Measurements from ENCODE around the gene PCGF2.

PCGF2 gene

DNA sequence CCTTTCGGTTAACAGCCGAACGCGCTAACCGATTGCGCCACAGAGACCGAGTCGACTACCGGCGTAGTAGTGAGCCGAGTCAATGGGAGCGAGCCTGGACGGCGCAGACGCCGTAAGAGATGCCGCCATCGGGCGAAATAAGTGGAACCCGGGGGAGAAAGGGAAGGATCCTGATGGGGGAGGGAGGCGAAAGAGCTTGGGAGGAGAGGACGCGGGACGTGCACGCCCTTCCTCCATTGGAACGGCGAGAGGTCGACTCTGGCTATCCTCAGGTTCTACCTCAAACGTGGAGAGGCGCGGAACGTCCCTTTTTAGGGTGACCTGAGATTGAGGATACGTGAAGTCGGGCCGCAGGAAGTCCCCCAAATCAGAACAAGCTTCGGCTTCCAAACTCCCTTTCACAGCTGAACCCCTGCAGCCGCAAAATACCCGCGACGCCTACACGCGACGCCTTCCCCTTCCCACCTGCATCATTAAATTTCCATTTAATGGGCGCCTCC lies 3.7 kb upstream of the PCGF2 start:
- in situ Hi-C loops (cut with MboI; ENCODE audit: low sequenced_read_pairs) = loop anchor here (10.0 kb wide), 1 partner anchor 63 kb away; no protein-coding TSS in a partner anchor

DNA sequence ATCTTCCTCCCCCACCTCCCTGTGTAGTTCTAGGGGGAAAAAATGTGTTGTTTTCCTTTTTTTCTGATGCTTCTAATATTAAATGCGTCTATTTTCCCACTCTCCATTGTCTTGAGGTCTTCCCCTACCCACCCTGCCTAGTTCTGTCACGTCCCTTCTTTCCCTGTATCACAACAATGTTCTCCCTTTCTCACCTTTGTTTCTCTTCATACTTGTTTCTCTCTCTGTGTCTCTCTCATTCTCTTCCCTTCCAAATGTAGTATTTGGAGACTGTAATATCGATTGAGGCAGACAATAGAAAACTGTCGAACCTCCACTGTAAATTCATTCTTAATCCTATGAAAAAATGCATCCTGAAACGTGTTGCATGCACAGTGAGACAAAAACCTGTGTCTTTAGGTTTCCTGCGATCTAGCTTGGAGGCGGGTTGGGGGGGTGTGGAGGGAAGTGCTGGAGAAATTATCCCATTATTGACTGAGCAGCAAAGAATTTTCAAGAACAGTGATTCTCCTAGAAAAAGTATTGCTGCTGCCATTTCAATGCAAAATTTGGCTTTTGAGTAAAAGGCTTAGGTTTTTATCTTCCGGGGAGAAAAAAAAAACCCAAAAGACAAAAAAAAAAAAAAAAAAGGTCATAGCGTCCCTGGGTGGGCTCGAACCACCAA lies 3.1 kb upstream of the PCGF2 start:
- in situ Hi-C loops (cut with MboI; ENCODE audit: low sequenced_read_pairs) = loop anchor here (10.0 kb wide), 1 partner anchor 64 kb away; no protein-coding TSS in a partner anchor

DNA sequence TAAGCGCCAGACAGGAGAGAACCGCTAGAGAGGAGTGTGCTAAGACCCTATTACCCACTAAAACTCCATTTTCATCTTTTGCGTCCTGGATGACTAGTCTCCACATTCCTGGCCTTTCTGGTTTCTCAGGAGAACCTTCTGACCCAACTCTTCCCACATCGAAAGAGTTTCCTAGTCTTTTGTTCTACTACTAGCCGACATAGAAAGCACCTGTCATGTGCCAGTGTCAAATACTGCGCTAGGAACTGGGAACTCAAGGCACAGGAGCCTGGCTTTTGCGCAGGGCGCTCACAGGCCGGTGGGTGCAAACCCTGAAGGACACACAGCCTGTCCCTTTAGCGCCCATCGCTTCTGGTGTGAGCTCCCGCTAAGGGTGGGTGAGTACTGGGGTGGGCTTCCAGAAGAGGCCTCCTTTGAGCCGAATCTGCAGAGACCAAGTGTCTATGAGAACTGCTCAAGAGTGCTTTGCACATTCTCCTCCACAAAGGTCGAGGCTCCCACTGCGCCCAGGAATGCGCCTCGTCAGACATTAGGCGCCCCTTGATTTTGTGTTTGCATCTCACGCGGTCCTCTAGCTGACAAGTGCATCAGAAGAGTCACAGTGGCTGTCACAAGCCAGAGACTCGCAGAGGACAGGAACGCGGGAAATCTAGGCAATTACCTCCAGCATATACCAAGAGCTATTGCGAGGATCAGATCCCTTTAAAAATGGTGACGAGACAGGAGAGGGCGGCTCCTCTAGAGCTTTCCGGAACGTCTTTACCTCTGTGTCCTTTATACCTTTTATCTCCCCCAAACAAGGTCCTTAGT lies 2.4 kb upstream of the PCGF2 start:
- in situ Hi-C loops (cut with MboI; ENCODE audit: low sequenced_read_pairs) = loop anchor here (10.0 kb wide), 1 partner anchor 64 kb away; no protein-coding TSS in a partner anchor

DNA sequence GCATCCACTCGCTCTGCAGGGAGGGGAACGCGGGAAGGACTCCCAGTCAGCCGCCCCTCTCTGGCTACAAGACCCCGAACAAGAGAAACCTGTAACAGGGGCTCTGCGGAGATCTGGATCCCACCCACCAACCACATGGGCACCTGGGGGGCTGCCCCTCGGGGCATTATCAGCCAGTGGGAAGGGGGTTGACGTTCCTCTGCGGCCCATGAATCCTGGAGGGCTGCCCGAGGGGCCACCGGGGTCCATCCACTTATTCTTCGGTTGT lies 1.8 kb upstream of the PCGF2 start:
- in situ Hi-C loops (cut with MboI; ENCODE audit: low sequenced_read_pairs) = loop anchor here (10.0 kb wide), 1 partner anchor 65 kb away; no protein-coding TSS in a partner anchor

DNA sequence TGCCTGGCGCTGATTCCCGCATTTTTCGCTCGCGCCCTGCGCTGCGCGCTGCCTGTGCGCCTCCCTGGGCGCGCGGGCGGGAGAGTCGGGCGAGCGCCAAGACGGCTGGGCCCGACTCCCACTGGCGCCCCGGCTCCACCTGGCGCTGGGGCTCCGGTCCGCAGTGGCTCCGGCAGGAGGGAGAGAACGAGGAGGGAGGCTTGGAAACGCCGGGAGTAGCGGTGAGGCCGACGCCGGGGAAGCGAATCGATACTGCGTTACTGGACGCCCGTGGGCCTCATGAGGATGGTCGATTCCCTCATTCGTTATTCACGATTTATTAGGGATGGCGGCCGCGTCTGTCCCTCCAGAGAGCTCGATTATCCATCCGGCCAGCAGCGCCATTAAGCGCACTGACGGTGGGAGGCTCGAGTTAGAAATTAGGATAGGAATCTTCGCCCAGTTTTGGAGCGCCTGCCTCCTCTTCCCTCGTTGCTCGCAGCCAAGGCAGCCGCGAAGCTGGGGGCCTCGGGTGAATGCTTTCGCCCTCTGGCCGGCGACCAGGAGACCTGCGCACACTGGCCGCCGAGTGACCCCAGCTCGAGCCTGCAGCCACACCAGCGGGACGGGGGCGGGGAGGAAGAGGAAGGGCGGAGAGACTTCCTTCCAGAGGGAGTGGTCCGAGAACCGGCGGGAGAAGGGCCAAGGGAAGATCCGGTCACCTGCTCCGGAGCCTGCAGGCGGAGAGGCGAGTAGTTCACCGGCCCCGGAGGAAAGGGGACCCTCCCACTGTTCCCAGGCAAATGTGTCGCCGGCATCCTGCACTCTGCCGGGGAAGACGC lies 1.3 kb upstream of the PCGF2 start:
- in situ Hi-C loops (cut with MboI; ENCODE audit: low sequenced_read_pairs) = loop anchor here (10.0 kb wide), 1 partner anchor 65 kb away; no protein-coding TSS in a partner anchor

DNA sequence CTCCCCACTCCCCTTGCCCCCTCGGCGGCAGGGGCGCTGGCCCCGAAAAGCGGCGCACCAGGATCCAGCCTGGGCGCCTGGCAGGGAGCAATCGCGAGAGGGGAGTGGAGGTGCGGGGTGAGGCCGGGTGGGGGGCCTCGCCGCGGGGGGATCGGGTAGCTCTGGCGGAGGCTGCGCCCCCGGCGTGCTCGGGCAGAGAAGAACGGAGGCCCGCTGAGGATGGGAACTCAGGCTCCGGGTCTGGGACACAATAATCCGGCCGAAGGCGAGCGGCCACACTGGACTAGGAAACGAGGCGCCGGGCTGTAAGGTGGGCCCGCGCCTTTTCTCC lies 721 bp upstream of the PCGF2 start:
- in situ Hi-C loops (cut with MboI; ENCODE audit: low sequenced_read_pairs) = no loop called here

DNA sequence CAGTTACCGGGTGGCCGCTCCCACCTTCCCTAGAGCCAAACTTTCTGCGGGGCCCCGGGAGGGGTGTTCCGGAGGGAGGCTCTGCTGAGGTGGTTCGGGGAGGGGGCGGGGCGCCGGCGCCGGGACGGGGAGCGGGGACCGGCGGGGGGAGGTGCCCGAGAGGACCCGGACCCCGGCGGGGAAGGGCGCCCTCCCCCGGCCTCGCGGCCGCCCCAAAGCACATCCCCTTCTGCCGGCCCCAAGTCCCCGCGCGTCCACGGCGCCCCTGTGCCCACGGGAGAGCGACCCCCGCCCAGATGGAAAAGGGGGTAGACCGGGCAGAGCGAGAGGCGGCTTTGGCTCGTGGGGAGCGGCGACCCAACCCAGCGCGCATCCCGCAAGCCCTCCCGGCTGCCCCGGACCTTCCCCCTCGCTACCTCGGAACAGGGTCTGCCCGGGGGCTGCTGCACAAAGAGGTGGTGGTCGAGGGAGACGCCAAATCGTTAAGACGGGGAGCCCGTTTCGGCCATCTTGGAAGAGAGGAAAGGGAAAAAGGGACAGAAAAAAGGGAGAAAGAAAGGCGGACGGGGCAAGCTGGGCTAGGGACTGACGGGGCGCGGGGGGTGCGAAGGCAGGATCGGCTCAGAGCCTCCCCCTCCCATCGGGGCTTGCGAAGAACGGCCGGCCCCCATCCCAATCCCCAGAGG lies 530 bp downstream of the PCGF2 start:
- in situ Hi-C loops (cut with MboI; ENCODE audit: low sequenced_read_pairs) = no loop called here

DNA sequence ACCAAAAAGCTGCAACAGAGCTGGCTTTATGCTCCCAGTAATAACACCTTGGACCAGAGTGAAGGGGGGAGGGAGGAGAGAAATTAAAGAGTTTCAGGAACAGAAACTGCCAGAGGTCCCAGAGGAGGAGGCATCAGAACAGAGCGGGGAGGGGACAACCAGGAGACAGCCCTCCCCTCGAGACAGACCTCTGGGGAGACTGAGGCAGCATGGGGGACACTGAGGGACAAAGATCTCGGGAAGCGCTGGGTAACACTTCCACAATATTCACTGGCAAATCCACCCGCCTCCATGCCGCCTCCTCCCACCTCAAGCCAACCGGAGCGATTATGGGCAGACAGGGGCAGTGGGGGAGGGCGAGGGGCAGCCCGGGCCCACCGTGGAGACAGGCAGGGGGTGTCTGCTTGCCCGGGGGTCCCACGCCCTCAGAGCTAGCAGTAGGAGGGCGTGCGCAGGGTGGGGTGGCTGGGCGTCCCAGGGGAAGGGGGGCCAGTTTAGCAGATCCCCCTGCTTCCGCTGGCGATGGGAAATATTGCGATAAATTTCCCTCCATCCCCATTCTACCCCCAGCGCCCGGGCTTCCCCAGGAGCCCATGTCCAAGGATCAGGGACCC lies 1.2 kb downstream of the PCGF2 start:
- in situ Hi-C loops (cut with MboI; ENCODE audit: low sequenced_read_pairs) = no loop called here

DNA sequence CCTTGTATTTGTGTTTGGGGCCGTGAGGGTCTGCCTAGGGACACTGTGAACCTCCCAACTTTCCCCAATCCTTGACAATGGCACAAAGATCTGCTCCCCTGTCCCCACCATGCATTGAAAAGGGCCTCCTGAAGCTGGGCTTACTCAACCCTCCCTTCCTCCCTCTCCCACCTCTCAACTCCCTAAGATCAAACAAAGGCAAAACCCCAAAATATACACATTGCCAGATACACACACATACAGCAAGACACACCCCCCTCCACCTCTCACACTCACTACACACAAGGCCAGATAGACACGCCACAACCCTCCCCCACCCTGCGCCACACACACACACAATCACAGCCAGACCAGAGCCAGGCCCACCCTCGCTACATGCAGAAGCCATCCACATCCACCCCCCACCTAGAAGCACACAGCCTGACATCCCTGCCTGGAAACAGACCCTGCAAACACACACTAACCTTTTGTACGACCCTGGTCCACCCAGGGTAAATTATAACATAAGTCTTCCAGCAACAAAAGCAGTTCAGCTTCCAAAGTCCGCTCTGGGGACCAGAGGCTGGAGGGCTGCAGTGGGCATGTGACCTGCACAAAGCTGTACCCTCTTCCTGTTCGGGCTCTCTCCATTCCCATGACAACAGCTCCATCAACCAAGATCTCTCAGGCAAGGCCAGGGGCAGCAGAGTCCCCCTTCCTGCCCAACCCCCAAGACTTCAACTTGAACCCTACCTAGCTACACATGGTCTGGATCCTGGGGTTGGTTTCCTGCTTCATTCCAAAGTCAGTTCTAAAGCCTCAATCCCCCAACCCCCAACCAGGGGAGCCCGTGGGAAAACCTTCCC lies 1.9 kb downstream of the PCGF2 start:
- in situ Hi-C loops (cut with MboI; ENCODE audit: low sequenced_read_pairs) = no loop called here

DNA sequence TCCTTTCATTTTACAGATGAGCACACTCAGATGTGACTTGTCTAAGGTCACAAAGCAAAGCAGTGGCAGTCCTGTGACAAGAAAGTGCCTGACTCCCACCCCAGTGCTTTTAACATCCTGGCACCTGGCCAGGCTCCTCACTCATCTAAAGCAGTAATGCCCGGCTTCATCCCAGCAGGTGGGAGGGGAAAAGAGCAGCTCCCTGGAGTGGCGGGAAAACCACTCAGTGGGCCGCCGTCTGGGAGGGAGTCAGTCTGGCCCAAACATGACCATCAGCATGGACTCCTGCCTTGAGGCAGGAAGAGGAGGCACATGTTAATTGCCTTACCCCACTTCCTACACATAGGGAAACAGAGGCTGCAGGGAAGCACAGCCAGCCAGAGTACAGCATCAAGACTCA lies 2.6 kb downstream of the PCGF2 start:
- in situ Hi-C loops (cut with MboI; ENCODE audit: low sequenced_read_pairs) = no loop called here

DNA sequence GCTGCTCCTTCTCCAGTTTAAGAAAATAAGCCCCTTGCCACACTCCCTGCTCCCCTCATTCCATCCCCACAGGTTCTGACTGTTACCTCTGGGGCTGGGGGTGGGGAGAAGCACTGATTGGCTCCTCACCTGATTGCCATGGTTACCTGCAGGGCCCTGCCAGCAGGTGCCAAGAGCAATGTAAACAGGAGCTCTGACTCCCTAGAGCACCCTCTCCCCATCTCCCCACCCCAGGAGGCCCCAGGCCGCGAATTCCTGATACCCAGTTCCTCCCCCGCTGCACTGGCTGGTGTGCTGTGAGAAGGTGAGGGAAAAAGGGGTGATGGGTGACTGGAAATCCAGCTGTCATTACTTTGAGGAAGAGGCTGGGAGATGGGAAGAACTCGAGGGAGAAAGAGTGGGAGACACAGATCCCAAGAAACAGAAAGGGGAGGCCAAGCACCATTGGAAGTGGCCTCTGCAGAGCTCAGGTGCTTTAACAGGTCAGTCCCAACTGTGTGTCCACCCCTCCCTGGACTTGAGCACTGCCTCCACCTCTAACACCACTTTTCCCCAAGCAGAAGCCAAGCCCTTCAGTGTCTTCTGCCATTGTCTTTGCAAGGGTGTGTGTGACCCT lies 4.5 kb downstream of the PCGF2 start:
- in situ Hi-C loops (cut with MboI; ENCODE audit: low sequenced_read_pairs) = no loop called here

DNA sequence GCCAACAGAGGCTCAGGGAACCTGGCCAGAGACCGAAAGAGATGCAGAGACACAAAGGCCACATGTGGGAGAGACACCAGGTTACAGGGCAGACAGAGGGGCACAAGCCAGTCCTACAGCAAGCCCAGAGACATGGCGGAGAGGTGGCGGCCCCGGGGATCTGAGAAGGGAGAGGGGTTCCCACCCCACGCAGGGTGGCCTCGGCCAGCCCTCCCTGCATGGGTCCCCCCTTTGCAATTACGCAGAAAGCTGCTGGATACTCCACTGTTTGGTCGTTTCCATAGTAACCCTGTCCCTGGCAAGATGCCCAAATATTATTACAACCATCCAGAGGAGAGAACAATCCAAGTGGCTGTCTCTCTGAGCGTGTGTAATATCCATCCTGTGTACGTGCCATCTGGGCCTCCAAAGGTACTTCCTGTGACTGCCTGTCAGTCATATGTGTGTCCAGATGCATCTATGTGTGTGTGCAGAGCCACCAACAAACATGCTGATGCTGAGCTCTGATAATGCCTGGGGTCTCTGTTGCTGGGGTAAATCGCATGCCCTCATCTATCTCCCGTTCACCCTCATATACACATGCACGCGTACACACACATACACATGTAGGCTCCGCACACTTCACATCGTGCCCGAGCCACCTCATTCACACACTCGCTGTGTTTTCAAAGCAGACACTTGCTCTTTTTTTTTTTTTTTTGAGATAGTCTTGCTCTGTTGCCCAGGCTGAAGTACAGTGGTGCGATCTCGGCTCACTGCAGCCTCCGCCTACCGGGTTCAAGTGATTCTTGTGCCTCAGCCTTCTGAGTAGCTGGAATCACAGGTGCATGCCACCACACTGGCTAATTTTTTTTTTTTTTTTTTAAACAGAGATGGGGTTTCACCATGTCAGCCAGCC lies 5.5 kb downstream of the PCGF2 start:
- in situ Hi-C loops (cut with MboI; ENCODE audit: low sequenced_read_pairs) = no loop called here

DNA sequence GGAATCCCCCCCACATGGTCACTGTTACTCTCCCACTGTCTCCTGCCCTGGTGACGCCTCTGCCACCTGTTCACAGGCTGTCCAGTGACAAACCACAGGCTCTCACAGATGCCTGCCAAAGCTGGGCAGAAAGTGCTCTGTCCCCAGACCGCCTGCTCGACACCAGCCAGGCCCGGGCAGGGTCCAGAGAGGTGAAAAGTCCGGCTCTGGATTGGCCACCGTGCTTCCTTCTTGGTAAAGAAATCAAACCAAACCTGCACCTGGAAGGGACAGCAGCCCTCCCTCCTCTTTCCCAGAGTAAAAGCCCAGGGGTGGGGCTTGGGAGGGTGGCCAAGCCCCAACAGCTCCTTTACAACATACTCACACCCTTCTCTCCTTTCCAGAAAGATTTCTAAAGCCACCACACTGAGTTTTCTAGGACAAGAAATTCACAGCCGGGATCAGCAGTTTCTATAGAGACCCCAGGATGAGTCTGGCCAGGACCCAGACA lies 6.2 kb downstream of the PCGF2 start:
- in situ Hi-C loops (cut with MboI; ENCODE audit: low sequenced_read_pairs) = no loop called here

DNA sequence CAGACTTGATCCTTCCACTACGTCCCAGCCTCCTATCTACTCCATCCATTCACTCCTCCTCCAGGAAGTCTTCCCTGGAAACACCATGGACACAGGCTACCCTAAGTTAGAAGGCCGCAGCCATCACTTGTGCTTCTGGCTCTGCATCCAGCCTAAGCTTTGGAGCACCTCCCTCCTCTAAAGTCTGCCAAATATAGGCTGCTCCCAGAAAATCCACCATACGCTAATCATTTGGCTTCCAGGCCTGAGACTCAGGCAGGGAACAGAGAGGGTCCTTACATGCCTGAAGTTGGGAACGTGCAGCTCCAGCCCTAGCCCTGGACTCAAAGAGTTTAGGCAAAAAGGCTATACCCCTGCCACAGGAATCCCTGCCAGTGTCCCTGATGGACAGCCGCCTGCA lies 6.7 kb downstream of the PCGF2 start:
- in situ Hi-C loops (cut with MboI; ENCODE audit: low sequenced_read_pairs) = no loop called here

DNA sequence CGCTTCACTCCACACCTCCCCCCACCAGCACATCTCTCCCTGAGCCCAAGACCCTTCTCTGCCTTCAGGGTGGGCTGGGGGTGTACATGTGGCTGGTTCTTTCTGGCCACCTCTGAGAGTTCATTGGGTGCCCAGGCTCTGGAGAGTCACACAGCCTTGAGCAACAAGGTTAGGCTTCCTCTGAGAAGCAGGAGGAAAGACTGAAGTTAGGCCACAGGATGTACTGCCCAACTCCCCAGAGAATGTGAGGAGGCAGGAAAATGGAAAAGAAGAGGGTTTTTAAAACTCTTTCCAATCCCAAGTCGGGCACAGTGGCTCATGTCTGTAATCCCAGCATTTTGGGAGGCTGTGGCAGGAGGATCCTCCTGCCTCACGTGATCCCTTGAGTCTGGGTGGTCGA lies 7.3 kb downstream of the PCGF2 start:
- in situ Hi-C loops (cut with MboI; ENCODE audit: low sequenced_read_pairs) = no loop called here

DNA sequence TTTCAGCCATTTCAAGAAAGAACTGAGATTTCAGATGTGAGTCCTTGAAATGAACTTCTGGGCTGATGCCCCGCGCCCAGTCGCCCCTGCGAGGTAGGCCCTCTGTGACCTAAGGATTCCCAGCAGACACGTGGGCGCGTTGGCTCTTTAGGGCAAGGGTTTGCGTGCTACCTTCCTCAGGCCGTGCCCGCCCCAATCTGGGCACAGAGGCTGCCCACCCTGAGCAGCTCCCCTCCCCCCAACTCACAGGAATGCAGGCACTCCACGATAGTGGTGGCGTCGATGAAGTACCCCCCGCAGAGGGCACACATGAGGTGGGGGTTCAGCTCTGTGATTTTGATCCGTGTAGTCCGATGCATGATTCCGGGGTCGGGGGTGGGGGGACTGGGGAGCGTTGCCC lies 8.1 kb downstream of the PCGF2 start:
- in situ Hi-C loops (cut with MboI; ENCODE audit: low sequenced_read_pairs) = no loop called here

DNA sequence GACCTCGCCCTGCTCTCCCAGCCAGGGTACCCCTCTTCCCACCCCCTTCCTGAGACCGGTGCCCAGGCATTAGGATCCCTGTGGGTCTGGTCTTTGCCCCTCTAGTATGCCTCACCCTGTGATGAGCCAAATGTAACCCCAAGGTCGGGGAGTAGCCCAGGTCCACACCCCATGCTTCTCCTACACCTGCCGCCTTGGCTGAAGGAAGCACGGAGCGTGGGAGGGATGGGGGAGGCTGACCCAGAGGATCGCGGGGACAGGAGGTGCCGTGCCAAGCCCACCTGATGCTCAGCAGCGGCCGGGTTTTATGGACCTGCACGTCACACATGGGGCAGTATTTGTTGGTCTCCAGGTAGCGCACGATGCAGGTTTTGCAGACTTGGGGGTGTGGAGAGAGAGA lies 8.8 kb downstream of the PCGF2 start:
- in situ Hi-C loops (cut with MboI; ENCODE audit: low sequenced_read_pairs) = no loop called here

DNA sequence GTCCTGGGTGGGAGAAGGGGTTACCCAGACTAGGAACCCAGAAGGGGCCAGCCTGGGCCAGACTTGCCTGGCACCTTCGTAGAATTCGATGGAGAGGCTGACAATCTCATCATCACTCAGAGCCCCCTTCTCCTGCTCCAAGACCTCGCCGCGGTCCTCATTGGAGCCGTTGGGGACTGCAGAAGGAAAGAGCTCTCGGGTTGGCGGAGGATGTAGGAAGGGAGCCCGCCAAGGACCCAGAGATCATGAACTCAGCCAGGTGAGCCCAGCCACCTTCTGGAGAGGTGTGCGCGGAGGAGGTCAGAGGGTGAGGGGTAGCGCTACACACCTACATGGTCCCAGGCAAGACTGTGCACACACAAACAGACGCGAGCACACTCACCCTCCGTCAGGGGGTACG lies 9.4 kb downstream of the PCGF2 start:
- in situ Hi-C loops (cut with MboI; ENCODE audit: low sequenced_read_pairs) = no loop called here

Data from HL-60/S4 treated with phorbol 12-myristate 13-acetate at 8.2 ng/mL for 4 days and 3 days (cell line).